CD14-positive monocyte (primary cell): Measurements from ENCODE around the gene SUSD4. TPM values are rescaled to one million over a fixed set of nuclear protein-coding genes. Genes with fewer than 3 reads are reported as not detected.

Experiments used
- DNase-seq, 3 donors: peaks; one replicate each; pipeline ENCODE4 v3.0.0-alpha.2; 2011 to 2022
- H2AFZ ChIP-seq: 2 replicates; pipeline ENCODE4 v1.6.0; 2012; ENCODE audit warnings: mild to moderate bottlenecking, low read depth, low read length, inconsistent platforms; ENCODE audit not compliant: insufficient read depth, poor library complexity, severe bottlenecking
- H3K27ac ChIP-seq, 2 donors: 1 replicate in 1 of 2; 2 replicates in 1 of 2; pipeline ENCODE4 v1.5.1; 2012 to 2013; ENCODE audit warnings: low read length in 2 of 2, control low read depth in 1 of 2, inconsistent platforms in 1 of 2, low read depth in 1 of 2, mild to moderate bottlenecking in 1 of 2
- H3K27me3 ChIP-seq, 2 donors: one replicate each; pipeline versions ENCODE4 v1.6.0 to v1.6.1; 2011 to 2013; ENCODE audit warnings: low read length in 2 of 2; ENCODE audit not compliant: control insufficient read depth in 2 of 2, insufficient read depth in 2 of 2
- H3K36me3 ChIP-seq, 2 donors: replicated peaks in 1 of 2; 1 replicate in 1 of 2; 2 replicates in 1 of 2; pipeline versions ENCODE4 v1.5.1 to v1.6.1; 2012 to 2013; ENCODE audit warnings: low read length in 2 of 2, control low read depth in 1 of 2, inconsistent platforms in 1 of 2, mild to moderate bottlenecking in 1 of 2; ENCODE audit not compliant: insufficient read depth in 2 of 2, control insufficient read depth in 1 of 2
- H3K4me1 ChIP-seq, 2 donors: 1 replicate in 1 of 2; 2 replicates in 1 of 2; pipeline versions ENCODE4 v1.5.1 to v1.6.1; 2012 to 2013; ENCODE audit warnings: low read length in 2 of 2, control low read depth in 1 of 2, inconsistent platforms in 1 of 2, mild to moderate bottlenecking in 1 of 2, moderate library complexity in 1 of 2; ENCODE audit not compliant: insufficient read depth in 2 of 2, control insufficient read depth in 1 of 2
- H3K4me2 ChIP-seq: replicated peaks from 2 replicates; pipeline ENCODE3; 2012; ENCODE audit warnings: low read length, moderate library complexity, mild to moderate bottlenecking; ENCODE audit not compliant: poor library complexity, severe bottlenecking; ENCODE audit errors: extremely low read depth
- H3K4me3 ChIP-seq, 3 experiments: fragments of 200-600 bp in 1 of 3; sonication (generic) in 1 of 3; replicated peaks in 1 of 3; 1 replicate in 2 of 3; 2 replicates in 1 of 3; pipeline ENCODE4 v1.5.1; 2011 to 2013; ENCODE audit warnings: low read length in 3 of 3, mild to moderate bottlenecking in 3 of 3, control low read depth in 2 of 3, low read depth in 2 of 3, inconsistent platforms in 1 of 3, moderate library complexity in 1 of 3
- H3K79me2 ChIP-seq: 2 replicates; pipeline ENCODE4 v1.6.0; 2012; ENCODE audit warnings: mild to moderate bottlenecking, control low read depth, inconsistent platforms, low read length, moderate library complexity; ENCODE audit not compliant: insufficient read depth
- H3K9ac ChIP-seq: 2 replicates; pipeline ENCODE4 v1.6.0; 2017; ENCODE audit warnings: low read length, mild to moderate bottlenecking; ENCODE audit not compliant: insufficient read depth, poor library complexity, severe bottlenecking
- H3K9me3 ChIP-seq, 2 donors: replicated peaks in 1 of 2; 1 replicate in 1 of 2; 2 replicates in 1 of 2; pipeline versions ENCODE4 v1.5.1 to v1.6.1; 2012 to 2013; ENCODE audit warnings: low read length in 2 of 2, control low read depth in 1 of 2; ENCODE audit not compliant: control insufficient read depth in 1 of 2, insufficient read depth in 1 of 2
- H4K20me1 ChIP-seq: 2 replicates; pipeline ENCODE4 v1.6.0; 2012; ENCODE audit warnings: mild to moderate bottlenecking, low read length, control low read depth, moderate library complexity; ENCODE audit not compliant: insufficient read depth
- H3K27ac Mint-ChIP-seq, 7 donors: one replicate each; pipeline ENCODE4 v1.8.0; 2020; ENCODE audit warnings: mild to moderate bottlenecking in 7 of 7, mixed read lengths in 7 of 7, moderate library complexity in 6 of 7, inconsistent platforms in 2 of 7
- H3K27me3 Mint-ChIP-seq, 3 donors: one replicate each; pipeline ENCODE4 v1.8.0; 2021 to 2022; ENCODE audit warnings: low read depth in 3 of 3, mild to moderate bottlenecking in 3 of 3, mixed read lengths in 3 of 3, moderate library complexity in 3 of 3, inconsistent platforms in 1 of 3
- H3K36me3 Mint-ChIP-seq, 2 donors: one replicate each; pipeline ENCODE4 v1.8.0; 2020; ENCODE audit warnings: mixed read lengths in 2 of 2, inconsistent platforms in 1 of 2, mild to moderate bottlenecking in 1 of 2
- H3K4me1 Mint-ChIP-seq: one replicate; pipeline ENCODE4 v1.8.0; 2020; ENCODE audit warnings: mild to moderate bottlenecking, mixed read lengths
- H3K4me3 Mint-ChIP-seq, 2 donors: one replicate each; pipeline ENCODE4 v1.8.0; 2020; ENCODE audit warnings: mild to moderate bottlenecking in 2 of 2, mixed read lengths in 2 of 2, moderate library complexity in 1 of 2
- H3K9me3 Mint-ChIP-seq, 7 donors: one replicate each; pipeline ENCODE4 v1.8.0; 2020 to 2022; ENCODE audit warnings: mixed read lengths in 7 of 7, mild to moderate bottlenecking in 6 of 7, moderate library complexity in 6 of 7, inconsistent platforms in 2 of 7
- WGBS: methylation state at CpG from one replicate; pipeline ENCODE4 v1.1.5; 2013; ENCODE audit warnings: missing lambda C conversion rate; ENCODE audit not compliant: insufficient coverage; 5-methylcytosine and 5-hydroxymethylcytosine counted together
- intact Hi-C, 2 donors: fragments of 100-400 bp; cut with micrococcal nuclease; formaldehyde crosslinking; loops; one replicate each; pipeline versions ENCODE4 v1.15.0 to v1.15.1; 2023
- polyA plus RNA-seq, 3 donors: library from polyadenylated mRNA; depleted of rRNA in 1 of 3; unstranded in 2 of 3; stranded (reverse) in 1 of 3; fragments of 300-500 nt in 2 of 3; fragments of >200 nt in 1 of 3; fragmentation: Illumina TruSeq in 2 of 3; gene quantifications; 1 replicate in 2 of 3; 2 replicates in 1 of 3; pipeline ENCODE4 v1.2.3, GENCODE V29; 2012 to 2021
- TF ChIP-seq, protein P1 (sequence below): fragments of 200-600 bp; IDR thresholded peaks from one replicate; pipeline ENCODE4 v1.8.0; 2022; ENCODE audit warnings: antibody characterized with exemption, mild to moderate bottlenecking

The SUSD4 gene
- polyA plus RNA-seq, 3 donors: 0.34 to 0.92 (median 0.50) TPM

DNA sequence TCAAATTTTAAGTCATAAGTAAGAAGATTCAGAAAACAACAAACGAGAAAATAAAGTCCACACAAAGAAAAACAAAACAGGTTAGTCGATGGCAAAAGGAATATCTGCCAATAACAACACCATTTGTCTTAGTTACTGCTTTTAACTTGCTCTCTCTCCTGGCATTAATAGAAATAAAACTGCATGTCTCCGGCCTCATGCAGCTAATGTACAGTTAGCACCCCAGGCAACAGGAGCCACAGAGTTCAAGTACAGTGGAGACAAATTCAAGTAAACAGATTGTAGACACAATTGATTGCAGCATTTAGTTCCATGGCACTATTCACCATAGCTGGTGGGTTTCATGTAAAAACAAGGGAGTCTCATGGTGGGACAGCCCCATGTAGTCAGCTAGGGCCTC, 33.5 kb downstream of the SUSD4 start:
- Histone ChIP-seq H3K79me2 (no peaks in the 10 kb centered on the region), H3K4me1 (peaks cover 5 to 8% of the 10 kb centered on the region in 2 donors), H3K4me3 (no peak overlapping the region), H2AFZ (no peak overlapping the region), H3K27ac (no peak overlapping the region), H3K36me3 (no peaks in the 10 kb centered on the region), H3K9me3 (no peaks in the 10 kb centered on the region), H3K27me3 (no peaks in the 10 kb centered on the region), H3K4me2 (no peak overlapping the region), H4K20me1 (no peaks in the 10 kb centered on the region), H3K9ac (no peak overlapping the region)
- Mint-ChIP-seq H3K4me1 (peaks cover 5% of the 10 kb centered on the region), H3K27ac (no peak overlapping the region), H3K9me3 (peaks cover 0 to 1% (median 0%) of the 10 kb centered on the region in 7 donors), H3K36me3 (no peaks in the 10 kb centered on the region), H3K4me3 (no peak overlapping the region), H3K27me3 (peaks cover 2 to 3% (median 3%) of the 10 kb centered on the region in 3 donors)
- WGBS: 88% methylated on average over 3 of the region's 3 CpGs
- no peak for DNase-seq
- intact Hi-C loops: no loop called here
- TF ChIP-seq, protein P1, sequence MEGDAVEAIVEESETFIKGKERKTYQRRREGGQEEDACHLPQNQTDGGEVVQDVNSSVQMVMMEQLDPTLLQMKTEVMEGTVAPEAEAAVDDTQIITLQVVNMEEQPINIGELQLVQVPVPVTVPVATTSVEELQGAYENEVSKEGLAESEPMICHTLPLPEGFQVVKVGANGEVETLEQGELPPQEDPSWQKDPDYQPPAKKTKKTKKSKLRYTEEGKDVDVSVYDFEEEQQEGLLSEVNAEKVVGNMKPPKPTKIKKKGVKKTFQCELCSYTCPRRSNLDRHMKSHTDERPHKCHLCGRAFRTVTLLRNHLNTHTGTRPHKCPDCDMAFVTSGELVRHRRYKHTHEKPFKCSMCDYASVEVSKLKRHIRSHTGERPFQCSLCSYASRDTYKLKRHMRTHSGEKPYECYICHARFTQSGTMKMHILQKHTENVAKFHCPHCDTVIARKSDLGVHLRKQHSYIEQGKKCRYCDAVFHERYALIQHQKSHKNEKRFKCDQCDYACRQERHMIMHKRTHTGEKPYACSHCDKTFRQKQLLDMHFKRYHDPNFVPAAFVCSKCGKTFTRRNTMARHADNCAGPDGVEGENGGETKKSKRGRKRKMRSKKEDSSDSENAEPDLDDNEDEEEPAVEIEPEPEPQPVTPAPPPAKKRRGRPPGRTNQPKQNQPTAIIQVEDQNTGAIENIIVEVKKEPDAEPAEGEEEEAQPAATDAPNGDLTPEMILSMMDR: no peak

DNA sequence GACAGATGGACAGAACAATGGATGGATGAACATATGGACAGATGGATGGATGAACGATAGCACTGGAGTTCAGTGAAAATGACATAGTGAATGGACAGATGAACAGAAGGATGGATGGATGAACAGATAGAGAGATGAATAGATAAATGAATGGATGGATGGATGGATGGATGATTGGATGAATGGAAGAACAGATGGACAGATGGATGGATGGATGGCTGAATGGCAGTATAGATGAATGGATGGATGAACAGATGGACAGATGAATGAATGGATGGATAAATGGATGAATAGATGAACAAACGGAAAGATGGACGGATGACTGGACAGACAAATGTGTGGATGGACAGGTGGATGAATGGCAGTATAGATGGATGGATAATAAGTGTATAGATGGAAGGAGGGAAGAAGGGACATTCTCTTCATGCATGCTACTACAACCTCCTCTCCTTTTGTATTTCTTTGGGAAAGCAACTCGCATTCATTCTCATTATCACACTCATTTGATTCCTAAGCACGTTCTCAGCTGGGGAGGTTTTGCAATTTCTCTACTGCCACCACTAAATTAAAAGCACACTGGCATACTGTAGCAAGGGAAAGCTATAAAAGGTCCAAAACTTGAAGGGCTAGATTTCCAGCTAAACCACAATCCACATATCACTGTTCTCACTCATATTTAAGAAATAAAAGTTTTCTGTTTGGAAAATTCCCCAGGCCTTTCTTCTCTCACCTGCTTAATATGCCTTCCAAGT, 34.1 kb downstream of the SUSD4 start:
- Histone ChIP-seq H3K4me3 (no peak overlapping the region), H3K36me3 (no peaks in the 10 kb centered on the region), H2AFZ (no peak overlapping the region), H3K9me3 (no peaks in the 10 kb centered on the region), H3K79me2 (no peaks in the 10 kb centered on the region), H3K4me2 (no peak overlapping the region), H4K20me1 (no peaks in the 10 kb centered on the region), H3K27me3 (no peaks in the 10 kb centered on the region), H3K9ac (no peak overlapping the region), H3K27ac (no peak overlapping the region), H3K4me1 (peaks cover 5 to 8% of the 10 kb centered on the region in 2 donors)
- no peaks in the 10 kb centered on the region for H3K36me3 Mint-ChIP-seq
- H3K27ac Mint-ChIP-seq: no peak overlapping the region
- no peak for DNase-seq
- peaks cover 5% of the 10 kb centered on the region for H3K4me1 Mint-ChIP-seq
- TF ChIP-seq, protein P1: no peak
- intact Hi-C loops: no loop called here
- H3K4me3 Mint-ChIP-seq: no peak overlapping the region
- H3K27me3 Mint-ChIP-seq: peaks cover 2 to 3% (median 3%) of the 10 kb centered on the region in 3 donors
- 100% methylated on average over 4 of the region's 5 CpGs for WGBS
- peaks cover 0 to 1% (median 0%) of the 10 kb centered on the region in 7 donors for H3K9me3 Mint-ChIP-seq
